ENCODE data around the gene FILIP1. TPM values are rescaled to one million over a fixed set of nuclear protein-coding genes. Genes with fewer than 3 reads are reported as not detected.

FILIP1 gene
- polyA plus RNA-seq, 1 donor = 45.4 TPM

GRCh38 chr6:75290136-75290945, 203.3 kb downstream of the FILIP1 start:
- no peak for DNase-seq

- no peak for DNase-seq
These were observed 205.6 kb downstream of the FILIP1 start for GRCh38 chr6:75288023-75288422.

- no peak for DNase-seq
These were observed 206.2 kb downstream of the FILIP1 start for GRCh38 chr6:75287424-75287823.

GRCh38 chr6:75286955-75287354, 206.6 kb downstream of the FILIP1 start:
- no peak for DNase-seq

- no peak for DNase-seq
These were observed 208.3 kb downstream of the FILIP1 start for GRCh38 chr6:75285283-75285639.

- peak; percentile 98 for DNase-seq
These were observed 208.8 kb downstream of the FILIP1 start, which contains the start of gene TMEM30A for GRCh38 chr6:75284632-75285282. TMEM30A (minus strand) TSS chr6:75284792; CDS start chr6:75284638, 154 bp downstream.

GRCh38 chr6:75283907-75284631, 209.5 kb downstream of the FILIP1 start:
- peak; percentile 67 for DNase-seq

GRCh38 chr6:75282706-75283105, 210.9 kb downstream of the FILIP1 start:
- DNase-seq = no peak

- DNase-seq = no peak
These were observed 211.9 kb downstream of the FILIP1 start for GRCh38 chr6:75281653-75282052.

- no peak for DNase-seq
These were observed 213.3 kb downstream of the FILIP1 start for GRCh38 chr6:75280131-75280855.

- no peak for DNase-seq
These were observed 214.2 kb downstream of the FILIP1 start for GRCh38 chr6:75279418-75279817.

GRCh38 chr6:75278474-75279077, 215.0 kb downstream of the FILIP1 start:
- no peak for DNase-seq

GRCh38 chr6:75275067-75275466, 218.5 kb downstream of the FILIP1 start:
- no peak for DNase-seq

GRCh38 chr6:75273009-75273408, 220.6 kb downstream of the FILIP1 start:
- DNase-seq = no peak

- DNase-seq = no peak
These were observed 221.3 kb downstream of the FILIP1 start for GRCh38 chr6:75272145-75272840.

GRCh38 chr6:75268988-75269354, 224.6 kb downstream of the FILIP1 start:
- no peak for DNase-seq

GRCh38 chr6:75268121-75268987, 225.2 kb downstream of the FILIP1 start:
- DNase-seq = no peak

GRCh38 chr6:75267461-75267860, 226.1 kb downstream of the FILIP1 start:
- no peak for DNase-seq

GRCh38 chr6:75266716-75267291, 226.8 kb downstream of the FILIP1 start:
- no peak for DNase-seq

GRCh38 chr6:75263401-75263750, 230.2 kb downstream of the FILIP1 start:
- no peak for DNase-seq

All from hindlimb muscle (tissue), 1 donor.